Astrocyte (in vitro differentiated cells and primary cell): Measurements from ENCODE around the gene SCAMP1.

Experiments used
- CTCF ChIP-seq: IDR thresholded peaks from 2 replicates; pipeline ENCODE4 v1.5.1; 2011; ENCODE audit warnings: low read depth, mild to moderate bottlenecking, inconsistent platforms, low read length, moderate library complexity; ENCODE audit not compliant: insufficient read depth
- EZH2 ChIP-seq: IDR thresholded peaks from 2 replicates; pipeline ENCODE4 v1.6.1; 2012; ENCODE audit warnings: mild to moderate bottlenecking, low read length, inconsistent platforms; ENCODE audit not compliant: insufficient read depth

GRCh38 chr5:78433972-78434371 is 73.6 kb downstream of the SCAMP1 start:
- TF ChIP-seq CTCF (no peak), EZH2 (no peak)
